A673 (cell line): ENCODE results near the gene MAP3K21. TPM values are rescaled to one million over a fixed set of nuclear protein-coding genes. Genes with fewer than 3 reads are reported as not detected.

Experiments
- BruUV-seq: library from RNA; stranded (reverse); fragments of 400-500 nt; replicated peaks from 2 replicates; lab custom pipeline; 2021; lab: Mats Ljungman, UMichigan
- CTCF ChIA-PET: fragments of 300-600 bp; sonication (Branson Sonifier 250); formaldehyde crosslinking; loops from one replicate; lab custom pipeline; 2022; ENCODE audit warnings: antibody characterized with exemption; lab: Charles Lee
- POLR2A ChIA-PET: fragments of 300-600 bp; sonication (Branson Sonifier 250); formaldehyde crosslinking; loops from one replicate; lab custom pipeline; 2022; ENCODE audit warnings: antibody characterized with exemption; ENCODE audit not compliant: low non-redundant PET; lab: Charles Lee
- DNase-seq: peaks from one replicate; pipeline ENCODE4 v3.0.0-alpha.2; 2015; ENCODE audit warnings: low spot score
- H3K27ac ChIP-seq: fragments of 200-600 bp; sonication (generic); 2 replicates; pipeline ENCODE4 v1.5.1; 2016; ENCODE audit warnings: mixed run types, low read depth, mild to moderate bottlenecking, mixed read lengths, antibody characterized with exemption, low read length; ENCODE audit not compliant: poor library complexity, severe bottlenecking
- H3K27me3 ChIP-seq: fragments of 200-600 bp; sonication (generic); replicated peaks from 2 replicates; pipeline ENCODE4 v1.6.1; 2017; ENCODE audit warnings: mixed run types, low read depth, mild to moderate bottlenecking, mixed read lengths, antibody characterized with exemption, low read length; ENCODE audit not compliant: insufficient read depth, poor library complexity
- H3K36me3 ChIP-seq: fragments of 200-600 bp; sonication (generic); 2 replicates; pipeline ENCODE4 v1.6.1; 2016; ENCODE audit warnings: mixed run types, mild to moderate bottlenecking, mixed read lengths, antibody characterized with exemption, low read length; ENCODE audit not compliant: insufficient read depth, poor library complexity, severe bottlenecking
- H3K4me1 ChIP-seq: fragments of 200-600 bp; sonication (generic); 2 replicates; pipeline ENCODE4 v1.6.1; 2017; ENCODE audit warnings: mixed run types, mild to moderate bottlenecking, mixed read lengths, antibody characterized with exemption, low read length; ENCODE audit not compliant: insufficient read depth, poor library complexity, severe bottlenecking
- H3K4me3 ChIP-seq: fragments of 200-600 bp; sonication (generic); 2 replicates; pipeline ENCODE4 v1.5.1; 2016; ENCODE audit warnings: low read depth, mixed run types, mild to moderate bottlenecking, mixed read lengths, low read length; ENCODE audit not compliant: poor library complexity, severe bottlenecking
- H3K9me3 ChIP-seq: fragments of 200-600 bp; sonication (generic); 2 replicates; pipeline ENCODE4 v1.6.1; 2016; ENCODE audit warnings: mixed run types, low read depth, mild to moderate bottlenecking, mixed read lengths, antibody characterized with exemption, low read length; ENCODE audit not compliant: poor library complexity, severe bottlenecking
- CTCF ChIP-seq: fragments of 300-800, 200-600 bp; sonication (generic); conservative IDR thresholded peaks from 2 replicates; pipeline ENCODE4 v1.5.1; 2017; ENCODE audit warnings: low read depth, mild to moderate bottlenecking, antibody characterized with exemption, low read length, moderate library complexity, mixed read lengths
- EZH2 ChIP-seq: fragments of 200-600 bp; sonication (generic); IDR thresholded peaks from 2 replicates; pipeline ENCODE4 v1.6.1; 2017; ENCODE audit warnings: borderline replicate concordance, low read depth, mild to moderate bottlenecking, mixed read lengths, antibody characterized with exemption, low read length; ENCODE audit not compliant: poor library complexity, severe bottlenecking
- intact Hi-C: fragments of 100-400 bp; cut with micrococcal nuclease; formaldehyde crosslinking; loops from one replicate; pipeline ENCODE4 v1.10.0; 2022; ENCODE audit not compliant: unreplicated experiment
- total RNA-seq: library from RNA; stranded (reverse); gene quantifications from 2 replicates; pipeline ENCODE4 v1.2.3, GENCODE V29; 2021

The MAP3K21 gene
- total RNA-seq, 1 experiment from 2014 or later = 0.88 TPM

- no peaks in the 10 kb centered on the region for H3K27me3 ChIP-seq
- H3K36me3 ChIP-seq = no peaks in the 10 kb centered on the region
- ChIA-PET CTCF (no interaction called here), POLR2A (no interaction called here)
- no peak overlapping the region for H3K4me3 ChIP-seq
- TF ChIP-seq CTCF (no peak), EZH2 (no peak)
- H3K4me1 ChIP-seq = no peaks in the 10 kb centered on the region
- no peaks in the 10 kb centered on the region for H3K9me3 ChIP-seq
- intact Hi-C loops = loop anchor here (10.0 kb wide), 2 partner anchors 433 to 703 kb away; no protein-coding TSS in a partner anchor
- H3K27ac ChIP-seq = no peak overlapping the region
- DNase-seq = no peak
- BruUV-seq = no TSS peak
These were observed 34.4 kb downstream of the MAP3K21 start for GRCh38 chr1:233361876-233362275.

- DNase-seq = no peak
- intact Hi-C loops = loop anchor here (10.0 kb wide), 2 partner anchors 432 to 702 kb away; no protein-coding TSS in a partner anchor
These were observed 35.2 kb downstream of the MAP3K21 start for GRCh38 chr1:233362743-233363142.

GRCh38 chr1:233364026-233364425, 36.5 kb downstream of the MAP3K21 start:
- Histone ChIP-seq H3K9me3 (no peaks in the 10 kb centered on the region), H3K27ac (no peak overlapping the region), H3K4me3 (no peak overlapping the region), H3K4me1 (no peaks in the 10 kb centered on the region), H3K36me3 (no peaks in the 10 kb centered on the region), H3K27me3 (no peaks in the 10 kb centered on the region)
- DNase-seq = no peak
- CTCF ChIA-PET = interaction anchor here (1.0 kb wide), 1 partner anchor 32 kb away, joined by 4 read pairs; no protein-coding TSS in a partner anchor
- TF ChIP-seq EZH2 = no peak
- TF ChIP-seq CTCF = no peak
- no TSS peak for BruUV-seq
- intact Hi-C loops = loop anchor here (10.0 kb wide), 2 partner anchors 431 to 701 kb away; no protein-coding TSS in a partner anchor
- POLR2A ChIA-PET = no interaction called here

More at GRCh38 chr1:233362743-233363142, 35.2 kb downstream of the MAP3K21 start:
- no peaks in the 10 kb centered on the region for H3K4me1 ChIP-seq
- no peaks in the 10 kb centered on the region for H3K27me3 ChIP-seq
- TF ChIP-seq CTCF (no peak), EZH2 (no peak)
- POLR2A ChIA-PET = no interaction called here
- H3K36me3 ChIP-seq = no peaks in the 10 kb centered on the region
- BruUV-seq = no TSS peak
- H3K4me3 ChIP-seq = no peak overlapping the region
- H3K9me3 ChIP-seq = no peaks in the 10 kb centered on the region
- H3K27ac ChIP-seq = no peak overlapping the region
- CTCF ChIA-PET = interaction anchor here (0.6 kb wide), 1 partner anchor 377 kb away, joined by 7 read pairs; no protein-coding TSS in a partner anchor
